ENCODE measurements around the gene CPTP.
"Not testable (repeated sequence)": the region's sequence is repeated elsewhere in the genome, so short reads cannot be mapped to it uniquely, and the experiment has no call there.

The CPTP gene

DNA sequence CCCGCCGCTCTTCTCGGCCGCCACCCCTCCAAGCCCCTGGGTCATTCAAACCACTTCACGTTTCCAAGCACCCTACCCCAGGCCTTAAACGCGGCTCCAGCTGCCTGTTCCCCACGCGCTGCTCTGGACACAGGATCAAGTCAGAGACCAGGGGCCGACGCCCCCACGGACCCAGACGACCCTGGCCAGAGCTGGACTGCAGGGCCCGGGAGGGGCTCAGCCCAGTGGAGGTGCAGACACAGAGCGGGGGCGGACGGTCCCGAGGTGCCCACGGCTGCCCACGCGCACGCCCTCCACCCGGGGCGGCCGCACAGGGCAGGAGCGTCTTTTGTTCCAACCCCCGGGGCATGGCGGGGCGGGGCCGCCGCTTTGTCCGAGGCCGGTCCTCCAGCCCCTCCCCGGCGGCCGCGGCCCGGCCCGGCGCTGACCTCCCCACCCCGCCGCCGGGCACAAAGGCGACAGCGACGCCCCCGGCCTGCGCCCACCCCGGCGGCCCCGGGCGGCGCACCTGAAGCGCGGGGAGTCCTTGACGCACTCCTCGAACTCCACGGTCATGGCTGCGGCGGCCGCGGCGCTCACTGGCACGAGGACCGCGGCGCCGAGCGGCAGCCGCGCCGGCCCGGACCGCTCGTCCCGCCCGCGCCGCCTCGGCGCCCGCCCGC, 17.2 kb upstream of the CPTP start:
- DNase-seq = peak; percentile 50

DNA sequence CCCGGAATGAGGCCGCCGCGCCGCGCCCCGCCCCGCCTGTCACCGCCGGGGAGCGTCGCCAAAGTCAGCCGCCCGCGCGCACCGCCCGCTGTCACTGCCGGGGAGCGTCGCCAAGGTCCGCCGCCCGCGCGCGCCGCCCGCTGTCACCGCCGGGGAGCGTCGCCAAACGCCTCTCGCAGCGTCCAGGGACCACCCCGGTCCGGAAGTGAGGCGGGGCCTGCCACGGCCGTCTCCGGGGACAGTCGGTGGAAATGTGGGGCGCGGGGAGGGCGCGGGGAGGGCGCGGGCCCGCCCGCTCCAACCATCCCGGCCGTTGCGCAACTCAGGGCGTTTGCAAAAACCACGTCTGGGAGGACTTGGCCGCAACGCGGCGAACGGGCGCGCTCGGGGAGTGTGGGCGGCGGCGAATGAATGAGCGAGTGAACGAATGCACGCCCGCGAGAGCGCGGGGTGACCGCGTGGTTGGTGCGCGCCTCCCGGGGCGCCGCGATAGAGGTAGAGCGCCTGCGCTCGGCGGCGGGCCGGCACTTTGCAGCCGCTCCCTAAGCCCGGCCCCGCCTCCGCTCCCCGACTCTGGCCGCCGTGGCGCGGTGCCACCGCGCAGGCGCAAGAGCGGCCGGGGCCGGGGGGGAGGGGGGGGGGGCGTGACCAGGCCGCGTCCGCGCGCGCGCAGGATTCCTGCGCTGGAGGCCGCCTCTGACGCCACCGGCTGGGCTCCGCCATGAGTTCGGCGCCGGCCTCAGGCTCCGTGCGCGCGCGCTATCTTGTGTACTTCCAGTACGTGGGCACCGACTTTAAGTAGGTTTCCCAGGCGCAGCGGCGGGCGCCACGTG, 16.5 kb upstream of the CPTP start, which contains the start of the genes ACAP3 and PUSL1:
Gene ACAP3, minus strand, starts transcription at position 8 of the 833 bp plus-strand sequence. CDS start 115 bp downstream, outside the sequence.
Gene PUSL1, plus strand, starts transcription at position 675 of the 833 bp plus-strand sequence. Its CDS starts 47 bp downstream, at position 722.
- DNase-seq = peak; percentile 92

DNA sequence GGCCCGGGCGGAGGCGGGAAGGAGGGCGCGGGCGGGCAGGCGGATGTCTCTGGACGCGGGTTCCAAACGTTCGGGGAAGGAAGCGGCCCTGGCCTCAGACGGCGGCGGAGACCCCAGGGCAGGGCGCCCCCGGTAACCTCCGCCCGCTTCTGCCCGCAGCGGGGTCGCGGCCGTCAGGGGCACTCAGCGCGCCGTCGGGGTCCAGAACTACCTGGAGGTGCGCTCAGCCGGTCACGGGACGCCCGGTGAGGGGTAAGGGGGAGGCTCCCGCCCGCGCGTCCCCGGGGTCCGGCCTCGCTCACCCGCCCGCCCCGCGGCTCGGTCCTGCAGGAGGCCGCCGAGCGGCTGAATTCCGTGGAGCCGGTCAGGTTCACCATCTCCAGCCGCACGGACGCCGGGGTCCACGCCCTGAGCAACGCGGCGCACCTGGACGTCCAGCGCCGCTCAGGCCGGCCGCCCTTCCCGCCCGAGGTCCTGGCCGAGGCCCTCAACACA, 15.8 kb upstream of the CPTP start:
- DNase-seq = peak; percentile 24

DNA sequence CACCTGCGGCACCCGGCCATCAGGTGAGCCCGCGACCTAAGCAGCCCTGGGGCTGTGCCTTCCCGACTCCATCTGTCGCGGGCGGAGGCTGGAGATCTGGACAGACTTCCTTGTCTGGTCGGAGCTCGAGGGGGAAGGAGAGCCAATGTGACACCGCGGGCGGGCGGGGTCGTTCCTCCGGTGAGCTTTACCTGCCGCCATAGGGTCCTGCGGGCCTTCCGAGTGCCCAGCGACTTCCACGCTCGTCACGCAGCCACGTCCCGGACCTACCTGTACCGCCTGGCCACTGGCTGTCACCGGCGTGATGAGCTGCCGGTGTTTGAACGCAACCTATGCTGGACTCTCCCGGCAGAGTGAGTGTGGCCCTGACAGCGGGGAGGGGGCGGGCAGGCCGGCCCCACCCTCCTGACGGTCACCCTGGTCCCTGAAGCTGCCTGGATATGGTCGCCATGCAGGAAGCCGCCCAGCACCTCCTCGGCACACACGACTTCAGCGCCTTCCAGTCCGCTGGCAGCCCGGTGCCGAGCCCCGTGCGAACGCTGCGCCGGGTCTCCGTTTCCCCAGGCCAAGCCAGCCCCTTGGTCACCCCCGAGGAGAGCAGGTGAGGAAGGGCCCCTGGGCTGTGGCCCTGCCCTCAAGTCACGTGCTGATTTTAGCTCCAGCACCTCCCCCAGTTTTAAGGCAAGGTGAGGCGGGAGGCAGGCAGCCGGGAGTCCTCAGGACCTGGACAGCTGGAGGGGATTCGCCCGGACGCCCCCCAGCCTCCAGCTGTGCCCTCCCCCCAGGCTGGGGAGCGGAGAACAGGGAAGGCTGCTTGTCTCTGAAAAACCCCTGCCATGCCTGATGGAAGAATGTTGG, 15.1 kb upstream of the CPTP start:
- peak; percentile 25 for DNase-seq

DNA sequence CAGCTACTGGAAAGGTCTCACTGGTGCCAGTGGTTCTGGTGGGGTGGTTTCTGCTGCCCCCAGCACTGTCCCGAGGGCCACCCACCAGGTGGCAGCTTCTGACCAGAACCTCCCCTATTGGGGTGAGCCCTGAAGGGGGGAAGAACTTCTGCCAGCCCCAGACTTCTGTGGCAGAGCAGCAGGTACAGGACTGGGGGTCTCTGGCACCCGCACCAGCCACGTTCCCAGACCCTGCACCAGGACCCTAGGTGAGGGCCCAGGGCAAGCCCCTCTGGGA, 14.6 kb upstream of the CPTP start:
- no peak for DNase-seq

DNA sequence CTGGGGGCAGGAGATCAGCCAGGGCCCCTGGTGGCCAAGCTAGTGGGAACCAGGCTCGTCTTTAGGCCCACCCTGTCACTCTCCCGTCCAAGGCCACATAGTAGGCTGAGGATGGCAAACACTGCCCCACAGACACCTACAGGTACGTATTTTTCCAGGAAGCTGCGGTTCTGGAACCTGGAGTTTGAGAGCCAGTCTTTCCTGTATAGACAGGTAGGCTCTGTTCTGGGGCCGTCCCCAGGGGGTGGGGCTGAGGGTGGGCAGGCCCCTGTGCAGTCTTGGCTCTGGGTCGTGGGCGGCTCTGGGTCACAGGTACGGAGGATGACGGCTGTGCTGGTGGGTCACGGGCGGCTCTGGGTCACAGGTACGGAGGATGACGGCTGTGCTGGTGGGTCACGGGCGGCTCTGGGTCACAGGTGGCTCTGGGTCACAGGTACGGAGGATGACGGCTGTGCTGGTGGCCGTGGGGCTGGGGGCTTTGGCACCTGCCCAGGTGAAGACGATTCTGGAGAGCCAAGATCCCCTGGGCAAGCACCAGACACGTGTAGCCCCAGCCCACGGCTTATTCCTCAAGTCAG, 14.0 kb upstream of the CPTP start:
- no peak for DNase-seq

DNA sequence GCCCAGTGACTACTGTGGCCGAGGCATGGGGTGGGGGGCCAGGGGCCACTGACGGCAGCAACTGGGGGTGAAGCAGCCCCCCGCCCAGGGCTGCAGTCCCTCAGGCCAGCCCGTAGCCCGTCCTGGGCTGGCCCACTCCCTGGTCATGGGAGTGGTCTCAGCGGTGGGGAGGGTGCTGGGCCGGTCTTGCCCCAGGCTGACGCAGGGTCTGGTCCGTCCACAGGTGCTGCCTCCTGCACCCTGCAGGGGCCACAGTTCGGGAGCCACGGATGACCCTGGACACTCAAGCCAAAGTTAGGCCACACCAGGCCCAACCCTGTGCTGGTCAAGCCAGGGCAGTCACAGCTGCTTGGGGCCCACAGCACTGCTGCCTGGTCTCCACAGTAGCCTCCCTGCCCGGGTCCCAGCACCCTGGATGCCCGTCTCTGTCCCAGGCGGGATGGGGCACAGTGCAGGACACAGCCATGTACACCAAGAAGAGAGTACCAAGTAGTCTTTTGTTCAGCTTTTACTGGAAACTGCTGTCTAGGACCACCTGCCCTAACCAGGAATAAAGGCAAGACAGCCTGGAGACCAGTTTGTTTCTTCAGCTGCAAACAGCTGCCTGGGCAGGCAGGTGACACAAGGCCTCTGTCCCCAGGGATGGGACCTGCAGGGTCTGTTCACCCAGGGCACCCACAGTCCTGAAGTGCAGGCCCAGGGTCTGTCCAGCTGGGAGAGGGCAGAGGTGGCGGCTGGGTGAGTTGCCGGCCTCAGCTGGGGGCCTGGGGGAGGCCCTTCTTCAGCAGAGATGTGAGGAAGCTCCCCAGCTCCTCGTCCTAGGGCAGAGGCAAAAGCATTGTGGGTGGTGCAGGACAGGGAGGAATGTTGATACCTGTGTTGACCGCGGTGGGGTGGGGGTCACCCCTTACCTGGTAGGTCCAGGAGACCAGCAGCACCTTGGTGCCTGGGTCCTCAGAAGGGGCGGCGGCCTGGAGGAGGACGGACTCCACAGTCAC, 13.2 kb upstream of the CPTP start:
- no peak for DNase-seq

DNA sequence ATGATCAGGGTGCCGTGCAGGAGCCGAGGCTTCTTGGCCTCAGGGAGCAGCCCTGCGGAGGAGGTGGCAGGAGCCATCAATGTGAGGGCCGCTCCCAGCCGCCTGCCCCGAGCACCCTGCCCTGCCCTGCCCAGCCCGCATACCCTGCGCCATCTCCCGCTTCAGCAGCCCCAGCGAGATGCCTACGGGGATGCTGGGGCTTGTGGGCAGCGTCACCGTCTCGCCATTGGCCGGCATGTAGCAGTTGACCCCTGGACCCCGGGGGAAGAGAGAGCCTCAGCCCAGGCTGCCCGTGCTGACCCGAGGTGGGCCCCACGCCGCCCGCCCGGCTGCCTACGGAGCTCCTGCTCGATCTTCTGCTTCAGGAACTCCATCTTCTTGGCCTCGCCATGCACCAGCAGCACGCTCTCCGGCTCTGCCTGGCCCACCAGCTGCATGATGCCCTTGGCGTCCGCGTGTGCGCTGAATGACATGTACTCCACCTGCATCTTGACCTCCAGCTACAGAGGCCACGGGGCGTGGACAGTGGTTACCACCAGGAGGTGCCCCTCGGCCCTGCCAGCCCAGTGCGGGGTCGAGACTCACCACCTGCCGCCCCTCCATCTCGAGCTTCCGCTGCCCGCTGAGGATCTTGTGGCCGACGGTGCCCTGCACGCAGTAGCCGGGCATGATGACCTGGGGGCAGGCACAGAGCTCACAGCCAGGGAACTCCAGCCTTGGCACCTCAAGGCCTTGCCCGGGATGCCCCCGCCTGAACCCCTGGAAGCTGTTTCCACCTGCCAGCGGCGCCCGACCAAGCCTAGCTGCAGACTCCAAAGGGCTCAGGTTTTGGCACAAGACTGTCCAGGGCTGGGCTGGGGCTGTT, 11.9 kb upstream of the CPTP start:
- DNase-seq = no peak

DNA sequence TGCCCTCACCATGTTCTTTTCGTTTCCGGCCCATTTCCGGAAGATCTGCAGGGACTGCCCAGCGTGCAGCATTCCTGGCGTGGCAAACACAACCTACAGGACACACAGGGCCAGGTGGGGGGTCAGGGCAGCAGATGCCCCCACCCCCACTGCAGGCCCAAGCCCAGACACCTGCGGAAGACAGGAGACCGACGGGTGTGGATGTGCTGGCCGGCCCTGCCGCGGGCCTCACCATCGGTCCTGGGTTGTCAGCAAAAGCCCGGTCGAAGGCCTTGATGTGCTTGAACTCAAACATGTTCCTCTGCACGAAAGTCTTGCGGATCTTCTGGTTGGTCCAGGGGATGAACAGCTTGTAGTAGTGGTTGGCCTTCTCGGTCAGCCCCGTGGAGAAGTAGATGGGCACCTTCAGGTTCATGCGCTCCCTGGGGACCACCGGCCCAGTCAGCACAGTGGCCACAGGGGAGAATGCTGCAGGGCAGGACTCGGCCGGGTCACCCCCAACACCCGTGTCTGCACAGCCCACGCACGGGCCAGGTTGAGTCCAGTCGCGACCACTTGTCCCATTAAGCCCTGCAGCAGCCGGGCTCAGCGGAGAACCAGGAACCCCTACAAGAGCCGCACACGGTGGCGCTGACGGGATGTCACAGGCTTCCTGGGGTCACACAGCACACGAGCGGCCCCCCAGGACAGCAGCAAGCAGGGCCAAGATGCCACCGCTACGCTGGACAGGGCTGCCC, 10.9 kb upstream of the CPTP start:
- DNase-seq = no peak

DNA sequence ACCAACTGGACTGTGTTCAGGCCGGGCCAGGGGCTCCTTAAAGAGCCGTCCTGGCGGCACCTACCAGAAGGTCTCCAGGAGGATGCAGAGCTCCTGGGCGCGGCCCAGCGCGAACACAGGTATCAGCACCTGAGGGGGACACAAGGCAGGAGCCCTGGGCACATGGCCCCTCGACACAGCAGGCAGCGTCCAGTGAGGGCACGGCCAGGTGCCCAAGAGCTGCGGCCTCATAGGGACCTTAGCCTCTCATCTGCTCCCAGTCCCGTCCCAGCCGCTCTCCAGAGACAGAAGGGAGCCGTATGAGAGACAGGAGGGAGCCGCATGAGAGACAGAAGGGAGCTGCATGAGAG, 10.4 kb upstream of the CPTP start:
- no peak for DNase-seq

DNA sequence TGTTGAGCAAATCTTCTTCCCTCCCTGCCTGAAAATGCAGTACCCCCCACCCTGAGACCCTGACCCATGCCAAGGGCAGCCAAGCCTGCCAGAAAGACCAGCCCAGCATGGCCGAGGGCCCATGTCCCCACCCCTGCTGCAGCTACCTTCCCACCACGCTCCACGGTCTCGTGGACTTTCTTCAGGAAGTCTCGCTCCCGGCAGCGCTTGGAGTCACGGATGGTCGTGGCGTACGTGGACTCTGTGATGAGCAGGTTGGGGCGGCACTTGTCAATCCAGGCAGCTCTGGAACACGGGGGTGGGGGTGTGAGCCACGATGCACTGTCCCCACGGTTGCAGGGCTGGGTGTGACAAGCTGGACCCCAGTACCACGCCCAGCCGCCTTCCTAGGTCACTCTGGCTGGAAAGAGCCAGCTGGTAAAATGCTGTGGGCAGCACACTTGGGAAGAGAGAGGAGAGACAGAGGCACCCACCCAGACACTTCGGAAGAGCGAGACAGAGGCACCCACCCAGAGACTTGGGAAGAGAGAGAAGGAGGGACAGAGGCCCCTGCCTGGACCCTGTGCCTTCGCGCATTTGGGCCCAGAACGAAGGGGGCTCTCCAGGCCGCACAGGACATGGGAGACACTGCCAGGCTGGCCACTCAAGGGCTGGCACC, 9.8 kb upstream of the CPTP start:
- no peak for DNase-seq

DNA sequence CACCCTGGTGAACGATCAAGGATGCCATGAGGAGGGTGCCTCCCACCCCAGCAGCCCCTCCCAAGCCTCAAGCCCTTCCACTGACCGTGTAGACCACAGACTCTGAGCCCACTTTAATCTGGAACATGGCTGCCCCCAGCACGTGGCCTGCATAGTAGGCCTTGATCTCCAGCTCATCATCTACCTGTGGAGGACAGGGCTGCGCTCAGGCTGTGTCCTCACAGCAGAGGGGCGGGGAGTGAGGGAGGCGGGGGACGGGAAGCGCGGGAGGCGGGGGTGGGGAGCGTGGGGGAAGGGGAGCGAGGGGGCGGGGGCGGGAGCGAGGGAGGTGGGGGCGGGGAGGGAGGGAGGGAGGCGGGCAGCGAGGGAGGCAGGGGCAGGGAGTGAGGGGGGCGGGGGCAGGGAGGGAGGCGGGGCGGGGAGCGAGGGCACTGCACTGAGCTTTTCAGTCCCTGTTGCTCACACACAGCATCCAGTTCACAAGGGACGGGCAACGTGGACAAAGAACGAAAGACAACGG, 9.1 kb upstream of the CPTP start:
- no peak for DNase-seq

DNA sequence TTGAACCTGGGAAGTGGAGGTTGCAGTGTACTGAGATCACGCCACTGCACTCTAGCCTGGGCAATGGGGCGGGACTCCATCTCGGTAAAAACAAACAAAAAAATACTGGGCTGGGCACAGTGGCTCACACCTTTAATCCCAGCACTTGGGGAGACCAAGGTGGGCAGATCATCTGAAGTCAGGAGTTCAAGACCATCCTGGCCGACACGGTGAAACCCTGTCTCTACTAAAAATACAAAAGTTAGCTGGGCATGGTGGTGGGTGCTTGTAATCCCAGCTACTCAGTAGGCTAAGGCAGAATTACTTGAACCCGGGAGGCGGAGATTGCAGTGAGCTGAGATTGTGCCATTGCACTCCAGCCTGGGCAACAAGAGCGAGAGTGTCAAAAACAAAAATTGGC, 8.4 kb upstream of the CPTP start:
- DNase-seq = not testable (repeated sequence)

DNA sequence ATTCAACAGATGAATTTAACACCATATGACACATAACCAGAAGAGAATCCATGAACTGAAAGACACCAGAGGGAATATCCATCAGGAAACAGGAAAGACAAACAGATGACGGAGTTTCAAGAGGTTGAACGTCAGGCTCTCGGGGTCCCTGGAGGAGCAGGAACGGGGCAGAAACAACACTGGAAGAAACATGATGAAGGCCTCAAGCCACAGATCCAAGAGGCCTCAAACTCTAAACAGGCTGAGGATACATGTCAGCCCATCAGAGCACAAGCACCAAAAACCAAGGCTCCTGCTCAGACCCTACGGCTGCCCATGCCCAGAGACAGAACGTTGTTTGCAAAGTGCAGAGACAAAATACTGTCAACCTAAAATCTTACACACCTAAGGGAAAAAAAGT, 7.2 kb upstream of the CPTP start:
- no peak for DNase-seq

DNA sequence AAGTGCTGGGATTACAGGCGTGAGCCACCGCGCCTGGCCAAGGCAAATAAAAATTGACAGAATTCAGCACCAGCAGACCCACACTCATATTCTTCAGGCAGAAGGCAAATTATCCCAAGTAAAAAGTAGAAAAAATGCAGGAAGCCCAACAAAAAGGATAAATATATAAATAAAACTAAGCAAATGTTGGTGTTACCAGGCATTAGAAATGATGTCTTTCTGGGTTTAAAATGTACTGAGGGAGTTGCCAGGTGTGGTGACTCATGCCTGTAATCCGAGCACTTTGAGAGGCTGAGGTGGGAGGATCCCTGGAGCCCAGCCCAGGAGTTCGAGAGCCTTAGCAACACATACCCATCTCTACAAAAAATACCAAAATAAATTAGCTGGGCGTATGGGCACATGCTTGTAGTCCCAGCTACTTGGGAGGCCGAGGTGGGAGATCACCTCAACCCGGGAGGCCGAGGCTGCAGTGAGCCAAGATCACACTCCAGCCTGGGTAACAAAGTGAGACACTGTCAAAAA, 6.4 kb upstream of the CPTP start:
- DNase-seq = peak; percentile 91

DNA sequence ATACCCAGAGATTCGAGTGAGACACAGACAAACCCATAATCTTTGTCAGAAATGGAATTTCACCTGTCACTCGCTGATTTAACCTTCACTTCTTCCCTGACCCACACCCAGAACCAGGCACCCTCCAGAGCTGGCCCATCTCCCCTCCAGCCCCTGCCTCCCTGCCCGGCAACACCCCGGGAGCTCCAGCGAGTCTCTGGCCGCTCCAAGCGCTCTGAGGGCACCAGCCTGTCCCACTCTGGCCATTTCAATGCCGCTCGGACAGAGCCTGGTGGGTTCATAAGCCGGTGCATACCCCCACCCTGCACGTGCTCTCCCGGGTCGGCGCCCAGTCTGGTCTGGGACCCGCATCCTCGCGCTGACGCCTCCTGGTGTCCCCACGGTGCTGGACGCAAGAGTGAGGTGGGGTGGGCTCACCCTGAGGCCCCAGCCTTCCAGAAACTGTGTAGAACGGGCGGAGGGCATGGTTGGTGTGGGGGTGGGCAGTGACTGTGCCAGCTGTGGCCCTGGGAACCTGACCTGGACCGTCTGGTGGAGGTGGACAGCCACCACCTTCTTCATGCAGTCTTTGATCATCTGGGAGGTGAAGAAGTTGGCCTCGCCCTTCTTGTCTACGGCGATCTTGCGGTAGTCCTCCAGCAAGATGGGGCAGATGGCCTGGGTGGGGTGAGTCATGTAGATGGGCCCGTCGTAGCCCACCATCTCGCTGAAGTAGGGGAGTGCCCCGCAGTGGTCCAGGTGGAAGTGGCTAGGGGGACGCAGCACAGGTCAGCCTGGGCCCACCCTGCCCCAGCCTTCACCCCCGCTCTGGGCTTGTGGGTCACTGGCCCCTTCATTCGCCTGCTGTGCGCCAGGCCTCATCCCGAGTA, 5.6 kb upstream of the CPTP start:
- no peak for DNase-seq

DNA sequence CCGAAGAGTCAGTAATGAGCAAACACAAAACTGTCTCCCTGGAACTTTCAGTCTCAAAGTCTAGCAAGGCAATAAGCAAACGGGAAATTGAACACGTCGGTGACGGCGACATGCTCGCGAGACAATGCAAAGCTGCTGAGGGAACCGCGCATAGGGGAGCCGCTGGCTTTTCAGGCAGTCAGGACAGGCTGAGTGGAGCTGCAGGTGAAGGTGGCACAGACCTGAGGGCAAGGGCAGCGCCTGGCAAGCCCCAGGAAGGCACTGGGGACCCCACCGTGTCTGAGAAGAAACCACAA, 5.0 kb upstream of the CPTP start:
- no peak for DNase-seq
